Activated naive CD4-positive, alpha-beta T cell treated with Interleukin-2 at 50 U/mL for 16 hours (primary cell): ENCODE measurements around the gene TMEM115.

ENCODE experiments used
- DNase-seq: peaks from one replicate; pipeline ENCODE4 v3.0.0-alpha.2; 2020

The TMEM115 gene

DNA sequence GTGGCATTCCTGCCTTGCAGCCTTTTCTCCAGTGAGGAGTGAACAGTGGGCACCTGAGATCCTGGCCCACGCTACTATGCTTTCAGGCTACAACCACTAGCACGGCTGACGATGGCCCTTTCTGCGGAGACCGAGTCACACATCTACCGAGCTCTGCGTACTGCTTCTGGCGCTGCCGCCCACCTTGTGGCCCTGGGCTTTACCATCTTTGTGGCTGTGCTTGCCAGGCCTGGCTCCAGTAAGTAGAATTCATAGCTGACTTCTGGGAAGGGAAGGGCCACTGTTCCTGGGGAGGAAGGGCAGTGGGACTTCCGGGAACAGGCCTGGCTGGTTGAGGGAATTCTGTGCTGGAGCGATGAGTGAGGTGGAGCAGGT lies 8.0 kb downstream of the TMEM115 start:
- DNase-seq: no peak

DNA sequence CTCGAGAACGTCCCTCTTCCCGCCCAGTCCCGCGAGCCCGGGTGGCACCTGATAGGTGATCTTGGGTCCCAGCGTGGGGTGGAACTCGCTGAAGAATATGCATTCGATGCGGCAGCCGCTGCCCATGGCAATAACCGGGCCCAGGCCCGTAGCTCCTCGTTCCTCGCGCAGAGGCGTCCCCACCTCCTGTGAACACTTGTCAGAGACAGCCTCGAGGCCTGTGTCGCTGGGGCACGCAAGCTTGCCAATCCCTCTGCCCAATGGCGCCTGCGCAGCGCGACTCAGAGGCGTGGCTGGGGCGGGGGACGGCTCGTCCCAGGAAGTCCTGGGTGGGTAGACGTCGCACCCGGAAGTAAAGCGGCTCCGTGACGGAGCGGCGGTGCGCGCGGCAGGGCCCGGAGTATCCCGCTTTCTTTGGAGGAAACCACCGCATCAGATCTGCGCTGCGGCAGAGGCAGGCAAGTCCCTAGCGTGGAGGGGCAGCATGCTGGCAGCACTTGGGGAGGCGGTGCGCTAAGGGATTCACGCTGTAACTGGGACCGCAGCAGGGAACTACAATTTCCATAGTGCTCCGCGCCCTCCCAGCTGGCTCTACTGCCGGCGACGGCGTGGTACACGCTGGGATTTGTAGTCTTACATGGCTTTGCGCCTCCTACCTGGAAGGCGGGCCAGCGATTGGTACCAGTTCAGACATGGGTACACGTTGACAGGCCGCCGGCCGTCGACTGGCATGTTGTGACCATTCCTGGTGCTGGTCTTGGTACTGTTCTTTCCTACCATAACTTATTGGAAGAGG lies 8.6 kb downstream of the TMEM115 start, which contains the start of the genes CYB561D2 and NPRL2:
Gene CYB561D2 (plus strand): TSS at position 336 of the 796 bp plus-strand sequence. CDS start 572 bp downstream, outside the sequence.
Gene NPRL2 (minus strand): TSS at position 249 of the 796 bp plus-strand sequence. CDS start 123 bp downstream, at position 126.
- DNase-seq: peak; percentile 100

DNA sequence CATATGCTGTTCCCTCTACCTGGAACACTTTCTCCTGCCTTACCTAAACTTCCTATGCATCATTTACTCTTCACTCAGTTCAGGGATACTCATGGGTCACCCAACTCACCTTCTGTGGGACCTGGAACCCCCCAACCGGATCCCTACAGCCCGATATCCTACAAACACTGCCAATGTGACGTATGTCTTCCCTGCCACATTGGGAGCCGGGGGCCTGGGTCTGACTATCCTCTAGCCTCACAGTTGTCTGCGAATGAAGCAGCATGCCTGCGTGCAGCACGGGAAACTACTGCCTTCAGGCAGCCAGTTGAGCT lies 9.2 kb downstream of the TMEM115 start:
- DNase-seq: no peak

DNA sequence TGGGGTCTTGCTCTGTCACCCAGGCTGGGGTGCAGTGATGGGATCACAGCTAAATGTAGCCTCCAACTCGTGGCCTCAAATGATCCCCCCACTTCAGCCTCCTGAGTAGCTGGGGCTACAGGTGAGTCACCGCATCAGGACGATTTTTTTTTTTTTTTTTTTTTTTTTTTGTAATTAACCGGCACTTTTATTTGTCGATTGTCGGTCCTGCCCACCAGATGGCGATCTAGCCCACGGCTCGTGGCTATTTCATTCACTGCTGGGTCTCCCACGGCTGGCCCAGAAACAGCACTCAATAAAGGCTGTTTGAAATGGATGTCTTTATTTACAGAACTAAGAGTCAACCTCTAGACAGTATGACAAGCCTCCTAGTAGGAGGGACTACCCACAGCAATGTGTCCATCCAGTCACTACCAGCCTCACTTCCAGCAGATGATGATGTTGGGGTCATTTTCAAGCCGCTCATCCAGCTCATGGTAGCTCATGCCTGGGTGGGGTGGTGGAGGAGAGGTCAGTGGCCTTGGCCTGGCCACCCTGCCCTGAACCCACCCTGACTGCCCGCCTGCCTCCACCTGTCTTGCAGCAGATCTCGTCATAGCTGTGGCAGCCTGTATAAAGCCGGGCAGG lies 12.0 kb downstream of the TMEM115 start:
- DNase-seq: peak; percentile 78

DNA sequence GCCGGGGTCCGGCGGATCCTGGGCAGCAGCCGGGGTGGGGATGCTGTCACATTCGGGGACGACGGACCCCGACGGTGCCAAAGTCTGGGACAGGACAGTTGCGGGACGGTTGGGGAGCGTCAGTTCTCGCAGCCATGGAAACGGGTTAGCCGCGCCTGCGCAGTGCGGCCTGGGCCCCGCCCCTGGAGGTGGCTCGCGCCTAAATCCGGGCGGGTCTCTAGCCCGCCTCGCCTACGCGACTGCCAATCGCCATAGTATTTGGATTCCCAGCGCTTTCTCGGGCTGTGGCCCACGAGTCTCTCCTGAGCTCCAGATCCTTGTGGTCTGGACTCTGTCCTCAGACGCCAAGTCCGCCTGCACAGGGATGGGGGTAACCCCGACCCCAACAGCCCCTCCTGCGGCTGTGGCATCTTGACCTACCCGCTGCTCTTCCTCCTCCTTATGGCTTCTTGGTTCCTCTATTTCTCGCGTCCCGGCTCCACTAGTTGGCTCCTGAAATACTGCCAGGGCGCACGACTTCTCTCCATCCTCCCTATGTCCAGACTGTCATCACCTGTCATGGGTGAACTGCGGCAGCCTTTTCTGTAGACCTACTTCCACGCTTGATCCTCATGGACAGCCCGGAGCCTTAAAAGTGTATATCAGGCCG lies 13.6 kb downstream of the TMEM115 start, which contains the start of gene ZMYND10:
Gene ZMYND10 (minus strand): TSS at position 147 of the 649 bp plus-strand sequence. CDS start 153 bp downstream, outside the sequence.
- DNase-seq: peak; percentile 75

DNA sequence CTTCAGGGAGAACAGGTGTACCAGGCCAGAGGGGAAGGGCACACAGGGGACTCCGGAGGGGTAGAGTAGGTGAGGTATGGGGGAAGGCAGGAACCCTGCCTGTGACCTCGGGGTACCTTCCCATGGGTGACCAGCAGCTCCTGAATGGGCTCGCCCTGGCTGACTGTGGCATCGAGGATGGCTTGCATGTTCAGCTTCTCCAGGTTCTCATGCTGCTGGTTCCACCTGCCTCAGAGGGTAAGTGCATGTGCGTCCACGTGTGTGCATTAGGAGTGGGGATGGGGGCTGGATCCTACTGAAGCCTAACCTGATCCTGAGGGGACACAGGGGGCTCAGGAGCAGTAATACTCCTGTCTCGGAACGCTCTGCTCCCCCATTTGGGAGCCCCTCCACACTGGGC lies 14.3 kb downstream of the TMEM115 start:
- DNase-seq: no peak

DNA sequence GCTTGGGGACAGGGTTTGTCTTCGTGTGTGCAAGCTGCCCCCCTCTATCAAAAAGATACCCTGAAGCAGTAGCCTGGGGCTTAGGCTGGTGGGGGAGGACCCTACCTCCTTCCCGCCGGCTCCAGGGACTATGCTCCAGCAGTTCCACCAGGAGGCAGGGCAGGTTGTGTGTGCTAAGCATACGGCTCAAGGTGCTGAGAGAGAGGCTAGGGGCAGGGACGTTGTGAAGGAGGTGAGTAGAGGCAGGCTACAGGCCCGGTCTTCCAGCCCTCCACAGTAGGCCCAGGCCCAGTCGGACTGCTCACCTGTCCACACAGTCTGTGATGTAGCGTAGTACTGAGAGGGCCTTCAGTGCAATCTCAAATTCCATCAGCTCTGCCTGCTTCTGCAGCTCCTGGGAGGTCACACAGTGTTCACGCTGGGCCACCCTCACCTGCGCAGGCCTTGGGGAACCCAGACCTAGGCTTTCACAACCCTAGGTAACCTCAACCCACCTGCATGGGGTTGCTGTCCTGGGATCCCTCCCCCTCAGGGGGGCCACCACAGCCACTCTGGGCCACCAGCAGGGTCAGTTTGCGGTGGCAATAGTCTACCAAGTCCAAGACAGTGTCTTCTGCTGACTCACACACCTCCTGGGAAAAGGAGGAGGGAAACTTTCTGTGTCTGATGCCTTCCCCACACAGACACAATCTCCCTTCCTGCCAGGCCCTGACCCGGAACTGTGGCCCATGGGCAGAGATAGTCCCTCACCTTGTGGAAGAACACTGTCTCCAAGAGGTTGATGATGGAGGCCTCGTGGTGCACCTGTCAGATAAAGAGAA lies 16.3 kb downstream of the TMEM115 start:
- DNase-seq: no peak

DNA sequence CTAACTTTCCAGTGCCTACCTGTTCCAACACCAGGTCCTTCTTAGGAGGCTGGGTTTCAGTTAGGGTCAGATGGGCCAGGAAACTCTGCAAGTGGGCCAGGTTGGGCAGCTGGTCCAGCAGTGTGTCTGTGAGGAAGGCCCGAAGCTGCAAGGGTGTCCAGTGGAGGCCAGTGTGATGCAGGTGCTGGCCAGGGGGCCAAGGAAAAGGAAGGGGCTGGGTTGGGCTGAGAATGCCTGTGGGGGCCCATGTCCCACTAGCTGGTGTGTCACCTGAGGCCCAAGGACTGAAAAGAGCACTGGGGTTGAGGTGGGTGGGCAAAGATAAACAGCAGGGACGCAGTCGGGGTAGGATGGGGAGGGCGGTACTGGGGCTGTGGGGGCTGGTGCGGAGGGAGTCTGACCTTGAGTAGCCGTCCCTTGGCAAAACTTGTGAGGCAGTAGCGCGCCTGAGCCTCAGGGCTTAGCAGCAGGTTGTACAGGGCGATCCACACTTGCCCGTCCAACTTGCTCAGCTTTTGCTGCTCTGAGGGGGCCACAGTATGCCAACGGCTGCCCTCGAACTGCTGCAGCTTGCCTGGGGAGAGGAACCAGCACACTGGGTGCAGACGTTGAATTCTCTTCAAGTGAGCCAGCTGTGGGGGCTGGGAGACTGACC lies 17.2 kb downstream of the TMEM115 start:
- no peak for DNase-seq

DNA sequence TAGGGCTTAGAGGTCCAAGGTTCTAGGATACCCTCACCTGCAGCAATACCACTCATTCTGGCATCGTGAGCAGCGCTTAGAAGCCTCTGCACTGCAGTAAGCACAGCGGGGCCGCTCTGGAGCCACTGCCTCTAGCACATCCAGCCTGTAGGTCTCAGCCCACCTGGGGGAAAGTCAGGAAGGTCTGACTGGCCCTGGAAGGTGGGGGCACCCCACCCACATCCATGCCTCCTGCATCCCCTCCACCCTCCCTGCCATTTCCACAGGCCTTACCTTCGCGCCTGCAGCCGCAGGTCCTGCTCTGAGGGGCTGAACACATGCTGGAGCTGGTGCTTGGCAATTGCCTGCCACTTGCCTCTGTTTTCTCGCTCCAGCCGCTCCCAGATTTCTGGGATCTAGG lies 17.8 kb downstream of the TMEM115 start:
- no peak for DNase-seq

DNA sequence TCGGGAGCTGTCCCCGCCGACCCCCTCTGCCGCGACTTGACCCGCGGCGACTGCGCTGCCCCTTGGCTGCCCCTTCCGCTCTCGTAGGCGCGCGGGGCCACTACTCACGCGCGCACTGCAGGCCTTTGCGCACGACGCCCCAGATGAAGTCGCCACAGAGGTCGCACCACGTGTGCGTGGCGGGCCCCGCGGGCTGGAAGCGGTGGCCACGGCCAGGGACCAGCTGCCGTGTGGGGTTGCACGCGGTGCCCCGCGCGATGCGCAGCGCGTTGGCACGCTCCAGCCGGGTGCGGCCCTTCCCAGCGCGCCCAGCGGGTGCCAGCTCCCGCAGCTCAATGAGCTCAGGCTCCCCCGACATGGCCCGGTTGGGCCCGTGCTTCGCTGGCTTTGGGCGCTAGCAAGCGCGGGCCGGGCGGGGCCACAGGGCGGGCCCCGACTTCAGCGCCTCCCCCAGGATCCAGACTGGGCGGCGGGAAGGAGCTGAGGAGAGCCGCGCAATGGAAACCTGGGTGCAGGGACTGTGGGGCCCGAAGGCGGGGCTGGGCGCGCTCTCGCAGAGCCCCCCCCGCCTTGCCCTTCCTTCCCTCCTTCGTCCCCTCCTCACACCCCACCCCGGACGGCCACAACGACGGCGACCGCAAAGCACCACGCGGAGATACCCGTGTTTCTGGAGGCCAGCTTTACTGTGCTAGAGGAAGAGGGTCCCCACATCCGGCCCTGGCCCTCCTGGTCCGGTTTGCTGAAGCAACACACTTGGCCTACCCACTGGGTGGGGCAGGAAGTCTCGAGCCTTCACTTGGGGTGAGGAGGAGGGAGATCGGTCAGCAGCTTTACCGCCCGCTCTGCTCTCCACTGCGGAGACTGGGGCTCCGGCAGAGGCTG lies 18.6 kb downstream of the TMEM115 start, which contains the start of gene RASSF1:
Gene RASSF1 (minus strand): TSS at position 389 of the 882 bp plus-strand sequence. CDS start 31 bp downstream, at position 358.
- DNase-seq: peak; percentile 69

DNA sequence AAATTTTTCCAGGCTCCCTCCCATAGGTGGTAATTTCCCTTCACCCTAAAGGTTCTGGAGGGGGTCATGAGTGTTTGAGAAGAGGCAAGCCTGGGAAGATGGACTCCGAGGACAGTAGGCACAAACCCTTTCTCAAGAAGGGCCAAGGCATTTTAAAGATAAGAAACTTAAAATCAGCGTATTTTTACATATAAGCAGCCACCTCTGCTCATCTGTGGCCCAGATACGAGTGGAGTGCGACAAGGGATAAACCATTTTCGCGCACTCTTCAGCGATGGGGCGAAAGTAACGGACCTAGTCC lies 19.2 kb downstream of the TMEM115 start:
- no peak for DNase-seq

DNA sequence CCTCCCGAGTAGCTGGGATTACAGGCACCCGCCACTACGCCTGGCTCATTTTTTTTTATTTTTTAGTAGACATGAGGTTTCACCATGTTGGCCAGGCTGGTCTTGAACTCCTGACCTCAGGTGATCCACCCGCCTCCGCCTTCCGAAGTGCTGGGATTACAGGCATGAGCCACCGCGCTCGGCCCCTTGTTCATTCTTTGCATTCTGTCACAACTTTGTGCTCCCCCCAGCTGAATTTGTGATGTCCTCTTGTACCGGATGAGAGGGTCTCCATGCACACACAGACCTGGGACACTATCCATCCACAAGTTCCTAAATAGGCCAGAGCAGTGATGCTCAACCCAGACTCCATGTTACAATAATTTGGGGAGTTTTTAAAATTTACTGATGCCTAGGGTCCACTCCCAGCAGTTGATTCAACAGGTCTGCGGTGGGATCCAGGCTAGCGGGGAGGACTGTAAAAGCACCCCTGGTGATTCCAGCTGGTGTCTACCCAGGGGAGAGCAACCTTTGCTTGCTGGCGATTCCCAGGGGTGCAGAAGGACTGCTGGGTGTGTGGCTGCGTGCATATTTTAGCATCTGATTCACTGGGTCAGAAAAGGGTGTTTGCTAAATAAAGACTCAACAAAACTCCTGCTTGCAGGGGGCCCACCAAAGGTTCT lies 19.7 kb downstream of the TMEM115 start:
- no peak for DNase-seq

DNA sequence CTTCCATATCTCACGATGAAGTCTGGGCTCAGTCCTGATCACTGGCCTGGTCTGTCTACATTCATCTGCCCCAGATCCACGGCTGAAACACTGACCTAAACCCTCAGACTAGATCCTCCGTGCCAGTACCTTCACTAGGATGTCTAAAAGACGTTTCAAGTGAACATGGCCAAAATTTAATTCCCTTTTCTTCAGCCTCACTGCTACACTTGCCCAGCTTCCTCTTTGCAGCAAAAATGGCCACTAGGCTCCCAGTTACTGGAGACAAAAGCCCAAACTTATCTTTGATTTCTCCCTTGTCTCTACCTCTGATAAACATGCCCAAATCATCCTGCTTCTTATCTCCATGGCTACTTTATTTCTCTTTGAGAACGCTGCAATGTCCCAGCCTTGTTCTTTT lies 20.4 kb downstream of the TMEM115 start:
- no peak for DNase-seq

DNA sequence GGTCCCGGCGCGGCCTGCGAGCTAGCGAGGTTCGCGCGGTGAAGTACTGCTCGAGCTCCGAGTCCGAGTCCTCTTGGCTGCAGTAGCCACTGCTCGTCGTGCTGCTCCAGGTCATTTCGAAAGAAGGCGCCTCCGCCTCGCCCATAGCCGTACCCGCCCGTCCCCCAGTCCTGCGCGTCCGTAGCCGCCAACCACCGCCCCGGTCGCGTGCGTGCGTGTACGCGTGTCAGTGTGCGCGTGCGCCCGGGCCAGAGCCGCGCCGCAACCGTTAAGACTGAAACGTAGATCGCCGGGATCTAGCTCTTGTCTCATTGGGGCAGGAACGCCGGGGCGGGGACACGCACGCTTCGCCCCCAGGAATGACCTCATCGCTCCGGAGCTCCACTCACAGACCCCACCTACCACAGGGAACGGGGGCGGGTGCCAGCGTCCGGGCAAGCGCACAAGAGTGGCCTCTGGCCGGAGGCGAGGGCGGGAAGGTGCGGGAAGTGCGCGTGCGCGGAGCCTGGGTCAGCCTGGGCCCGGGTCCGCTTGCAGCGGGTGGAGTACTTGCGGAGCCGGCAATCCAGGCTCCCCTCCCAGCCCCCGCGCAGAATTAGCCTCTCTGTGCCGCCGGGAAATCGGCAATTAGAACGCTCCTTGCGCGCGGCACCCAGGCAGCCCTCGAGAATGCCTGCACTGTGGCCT lies 22.0 kb downstream of the TMEM115 start:
- DNase-seq: peak; percentile 96

DNA sequence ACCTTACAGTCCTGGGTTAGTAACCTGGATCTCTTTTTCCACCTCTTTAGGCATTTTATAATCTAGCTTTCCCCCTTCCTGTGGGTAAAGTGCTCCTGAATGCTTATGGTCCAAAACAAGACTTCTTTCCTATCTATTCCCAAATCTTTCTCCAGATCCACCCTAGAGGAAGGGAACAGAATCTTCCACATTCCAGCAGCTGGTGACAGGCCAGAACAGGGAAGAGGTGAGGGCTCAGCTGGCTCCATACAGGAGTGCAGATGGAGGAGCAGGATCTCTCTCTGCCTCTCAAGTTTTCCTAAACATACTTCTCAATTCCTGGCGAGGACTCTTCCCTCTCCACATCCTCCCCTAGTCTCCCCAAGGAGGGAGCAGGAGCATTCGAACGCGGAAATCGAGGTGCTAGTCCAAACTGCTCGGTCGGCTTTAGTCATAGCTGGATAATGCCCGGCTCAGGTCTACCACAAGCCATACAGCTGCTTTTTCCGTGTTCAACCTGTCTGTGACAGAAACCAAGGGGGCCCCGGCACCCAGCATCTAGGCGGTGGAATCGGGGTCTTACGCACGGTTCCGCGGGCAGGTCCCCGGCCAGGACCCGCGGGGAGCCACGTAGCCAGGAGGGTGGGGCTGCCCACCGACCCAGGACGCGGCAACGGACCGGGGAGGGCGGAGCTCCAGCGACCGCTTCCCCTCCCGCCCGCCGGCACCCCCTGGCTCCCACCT lies 22.7 kb downstream of the TMEM115 start:
- DNase-seq: no peak

DNA sequence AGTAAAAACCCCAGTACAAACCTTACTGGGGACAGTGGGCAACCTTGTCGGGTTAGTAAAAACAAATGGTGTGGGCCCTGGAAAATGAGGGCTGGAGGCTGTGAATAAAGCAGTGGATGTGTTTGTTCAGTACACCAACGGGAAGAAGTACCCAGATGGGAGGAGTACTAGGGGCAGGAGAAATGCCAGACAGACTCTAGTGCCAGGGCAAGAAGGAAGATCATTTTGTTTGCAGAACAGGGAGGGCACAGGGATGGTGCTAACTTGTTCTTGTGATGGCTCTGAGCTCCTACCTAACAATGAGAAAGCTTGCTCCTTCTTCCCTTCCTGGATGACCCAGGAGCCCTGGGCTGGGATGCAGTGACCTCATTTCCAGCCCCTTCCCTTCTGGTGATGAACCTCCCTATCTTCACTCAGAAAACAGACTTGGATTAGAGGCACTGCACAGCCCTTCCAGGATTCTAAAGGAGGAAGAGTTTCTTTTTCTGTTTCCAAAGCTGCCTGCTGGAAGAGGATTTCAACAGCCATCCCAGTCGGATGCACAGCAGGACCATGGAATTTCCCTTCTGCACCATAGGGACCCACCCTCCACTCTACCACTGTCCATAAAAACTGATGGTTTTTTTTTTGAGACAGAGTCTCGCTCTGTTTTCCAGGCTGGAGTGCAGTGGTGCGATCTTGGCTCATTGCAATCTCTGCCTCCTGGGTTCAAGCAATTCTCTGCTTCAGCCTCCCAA lies 24.8 kb downstream of the TMEM115 start:
- no peak for DNase-seq

DNA sequence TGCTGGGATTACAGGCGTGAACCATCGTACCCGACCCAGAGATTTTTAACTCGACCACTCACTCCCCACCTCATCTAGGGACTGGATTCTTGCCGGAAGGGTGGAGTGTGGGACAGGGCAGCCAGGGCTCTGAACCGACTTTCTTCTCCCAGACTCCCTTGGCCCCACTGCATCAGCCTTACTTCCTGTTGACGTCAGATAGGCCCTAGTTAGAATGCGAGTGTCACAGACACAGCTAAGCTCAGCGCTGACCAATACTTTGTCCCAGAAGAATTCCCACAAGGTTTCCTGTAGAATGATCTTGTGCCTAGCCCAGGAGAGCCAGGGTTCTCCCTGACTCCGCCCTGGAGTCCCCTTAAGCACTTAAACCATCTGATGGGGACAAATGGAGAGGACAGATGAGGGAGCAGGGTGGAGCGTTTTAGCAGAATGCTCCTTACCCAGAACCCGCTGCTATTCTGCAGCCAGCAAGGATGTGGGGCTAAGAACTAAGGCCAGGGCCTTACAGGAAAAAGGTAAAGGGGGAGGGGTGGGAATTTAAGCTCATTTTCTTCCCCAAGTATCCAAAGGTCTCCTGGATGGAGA lies 25.5 kb downstream of the TMEM115 start:
- no peak for DNase-seq

DNA sequence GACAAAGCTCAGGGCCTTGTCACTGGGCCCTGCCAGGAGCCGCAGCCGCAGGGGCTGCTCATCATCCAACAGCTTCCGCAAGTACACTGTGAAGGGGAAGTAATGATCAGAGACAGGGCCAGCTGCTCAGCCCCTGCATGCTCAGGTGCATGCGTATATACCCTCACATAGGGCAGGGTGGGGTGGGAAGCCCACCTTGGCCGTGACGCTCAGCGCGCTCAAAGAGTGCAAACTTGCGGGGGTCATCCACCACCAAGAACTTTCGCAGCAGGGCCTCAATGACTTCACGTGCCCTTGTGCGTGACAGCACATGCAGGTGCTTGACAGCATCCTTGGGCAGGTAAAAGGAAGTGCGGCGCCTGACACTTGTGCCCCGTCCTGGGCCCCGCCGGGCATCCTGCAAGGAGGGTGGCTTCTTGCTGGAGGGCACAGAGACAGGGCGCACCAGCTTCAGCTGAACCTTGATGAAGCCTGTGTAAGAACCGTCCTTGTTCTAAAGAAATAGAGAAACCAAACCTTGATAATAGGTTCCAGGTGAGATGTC lies 27.9 kb downstream of the TMEM115 start:
- no peak for DNase-seq
